IPS-11a (cell line): ENCODE data around the gene TOMM34.

Experiments used
- H3K4me3 ChIP-seq: one replicate; pipeline ENCODE4 v1.5.1; 2013; ENCODE audit warnings: low read depth, low read length, control low read depth

Gene TOMM34

DNA sequence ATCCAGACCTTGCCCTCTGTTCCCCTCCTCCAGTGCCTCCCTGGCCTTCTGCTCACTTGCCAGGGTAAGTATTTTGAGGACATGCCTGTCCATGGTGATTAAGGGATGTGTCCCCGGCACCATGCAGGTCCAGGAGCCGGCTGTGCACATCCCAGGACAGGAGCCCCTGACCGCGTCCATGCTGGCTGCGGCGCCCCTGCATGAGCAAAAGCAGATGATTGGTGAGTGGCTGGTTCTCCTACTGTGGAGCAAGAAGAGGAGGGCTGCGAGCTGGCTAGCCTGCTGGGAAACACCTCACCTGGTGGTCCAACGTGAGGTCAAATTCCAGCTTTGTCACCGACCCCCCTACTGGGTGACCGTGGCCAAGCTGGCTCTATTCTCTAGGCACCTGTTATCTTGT is 23.7 kb downstream of the TOMM34 start:
- no peak overlapping the region for H3K4me3 ChIP-seq

DNA sequence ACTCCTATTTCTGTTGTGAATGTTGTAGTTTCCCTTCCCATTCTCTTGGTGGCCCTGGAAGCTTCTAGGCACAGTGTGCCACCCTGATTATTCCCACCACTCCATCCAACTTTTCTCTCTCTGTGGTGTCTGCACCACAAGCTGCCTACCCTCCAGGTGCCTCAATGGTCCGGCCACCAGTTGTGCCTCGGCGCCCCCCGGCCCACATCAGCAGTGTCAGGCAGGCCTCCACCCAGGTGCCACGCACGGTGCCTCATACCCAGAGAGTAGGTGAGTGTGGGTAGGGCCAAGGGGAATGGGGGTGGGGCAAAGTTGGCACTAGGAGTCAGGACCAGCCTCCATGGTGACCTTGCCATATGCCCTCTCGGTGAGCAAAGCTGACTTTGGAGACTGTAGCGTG is 27.3 kb downstream of the TOMM34 start:
- no peak overlapping the region for H3K4me3 ChIP-seq

DNA sequence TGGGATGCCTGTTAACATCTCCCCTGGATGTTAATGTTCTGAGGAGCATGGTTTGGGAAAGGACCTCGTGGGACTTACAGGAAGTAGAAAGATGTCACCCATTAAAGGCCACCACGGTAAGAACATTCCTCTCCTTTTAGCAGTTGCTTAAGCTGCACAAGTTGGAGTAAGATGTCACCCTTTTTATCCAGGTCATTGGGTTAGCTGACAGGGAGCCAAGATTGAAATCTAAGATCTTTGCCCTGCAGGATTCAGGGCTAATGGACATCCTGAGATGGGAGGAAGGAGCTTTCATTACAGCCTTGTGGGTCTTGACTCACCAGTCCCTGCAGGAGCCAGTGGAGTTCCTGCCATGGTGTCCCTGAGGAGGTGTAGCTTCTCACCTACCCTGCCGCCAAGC is 28.3 kb downstream of the TOMM34 start:
- no peak overlapping the region for H3K4me3 ChIP-seq

DNA sequence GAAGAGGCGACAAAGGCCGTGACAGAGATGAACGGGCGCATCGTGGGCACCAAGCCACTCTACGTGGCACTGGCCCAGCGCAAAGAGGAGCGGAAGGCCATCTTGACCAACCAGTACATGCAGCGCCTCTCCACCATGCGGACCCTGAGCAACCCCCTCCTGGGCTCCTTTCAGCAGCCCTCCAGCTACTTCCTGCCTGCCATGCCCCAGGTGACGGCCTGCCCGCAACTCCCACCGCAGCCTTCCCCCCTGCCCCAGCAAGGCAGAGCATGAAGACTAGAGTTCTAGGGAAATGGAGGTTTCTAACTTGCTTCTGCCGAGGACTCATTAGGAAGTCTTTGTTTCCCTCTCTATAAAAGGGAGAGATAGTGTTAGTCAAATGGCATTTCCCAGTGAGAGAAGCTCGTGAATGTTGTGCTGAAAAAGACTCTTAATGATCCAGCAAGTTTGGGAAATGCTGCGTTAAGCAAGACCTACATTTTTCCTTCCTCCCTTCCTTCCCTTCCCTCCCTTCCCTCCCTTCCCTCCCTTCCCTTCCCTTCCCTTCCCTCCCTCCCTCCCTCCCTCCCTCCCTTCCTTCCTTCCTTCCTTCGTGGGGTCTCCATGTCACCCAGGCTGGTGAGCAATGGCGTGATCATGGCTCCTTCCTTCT is 29.6 kb downstream of the TOMM34 start:
- H3K4me3 ChIP-seq = no peak overlapping the region

DNA sequence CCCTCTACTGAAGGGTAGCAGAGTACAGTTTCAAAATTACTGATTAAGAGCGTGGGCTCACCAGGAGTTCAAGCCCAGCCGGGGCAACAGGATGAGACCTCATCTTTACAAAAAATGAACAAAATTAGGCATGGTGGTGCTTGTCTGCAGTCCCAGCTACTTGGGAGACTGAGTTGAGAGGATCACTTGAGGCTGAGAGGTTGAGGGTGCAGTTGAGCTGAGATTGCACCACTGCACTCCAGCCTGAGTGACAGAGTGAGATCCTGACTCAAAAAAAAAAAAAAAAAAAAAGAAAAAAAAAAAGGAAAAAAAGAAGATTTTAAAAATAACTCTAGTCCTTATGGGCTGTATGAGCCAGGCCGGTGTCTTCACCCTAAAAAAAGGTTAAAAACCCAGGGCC is 31.6 kb downstream of the TOMM34 start:
- H3K4me3 ChIP-seq = no peak overlapping the region

DNA sequence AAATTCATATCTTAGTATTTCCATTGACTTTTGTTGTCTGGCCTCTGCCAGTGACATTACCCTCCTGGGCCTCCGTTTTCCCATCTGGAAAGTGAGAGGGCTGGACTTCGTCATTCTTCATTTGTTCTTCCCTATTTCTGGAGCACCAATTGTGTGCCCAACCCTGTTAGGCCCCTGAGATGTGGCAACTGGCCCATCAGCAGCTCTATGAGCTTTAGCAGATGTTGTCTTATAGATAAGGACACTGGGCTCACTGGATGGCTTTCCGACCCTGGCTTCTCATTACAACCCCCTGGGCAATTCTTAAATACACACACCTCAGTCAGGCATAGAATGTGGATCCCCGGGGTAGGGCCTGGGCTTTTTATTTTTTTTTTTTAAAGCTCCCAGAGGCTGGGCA is 35.7 kb downstream of the TOMM34 start:
- H3K4me3 ChIP-seq = no peak overlapping the region

DNA sequence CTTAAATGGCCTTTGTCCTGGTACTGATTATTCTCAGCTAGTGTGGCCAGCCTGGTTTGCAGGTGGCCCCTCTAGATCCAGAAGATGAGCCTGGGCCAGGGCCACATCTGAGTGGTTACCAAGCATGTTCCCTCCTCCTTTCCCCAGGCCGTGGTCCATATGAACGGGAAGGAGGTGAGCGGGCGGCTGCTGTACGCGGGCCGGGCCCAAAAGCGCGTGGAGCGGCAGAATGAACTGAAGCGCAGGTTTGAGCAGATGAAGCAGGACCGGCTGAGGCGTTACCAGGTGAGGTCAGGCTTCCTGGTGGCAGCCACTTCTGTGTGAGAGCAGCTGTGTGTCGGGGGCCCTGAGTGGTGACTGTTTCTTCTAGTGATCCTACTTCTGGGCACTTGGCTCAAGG is 38.8 kb downstream of the TOMM34 start:
- no peak overlapping the region for H3K4me3 ChIP-seq

DNA sequence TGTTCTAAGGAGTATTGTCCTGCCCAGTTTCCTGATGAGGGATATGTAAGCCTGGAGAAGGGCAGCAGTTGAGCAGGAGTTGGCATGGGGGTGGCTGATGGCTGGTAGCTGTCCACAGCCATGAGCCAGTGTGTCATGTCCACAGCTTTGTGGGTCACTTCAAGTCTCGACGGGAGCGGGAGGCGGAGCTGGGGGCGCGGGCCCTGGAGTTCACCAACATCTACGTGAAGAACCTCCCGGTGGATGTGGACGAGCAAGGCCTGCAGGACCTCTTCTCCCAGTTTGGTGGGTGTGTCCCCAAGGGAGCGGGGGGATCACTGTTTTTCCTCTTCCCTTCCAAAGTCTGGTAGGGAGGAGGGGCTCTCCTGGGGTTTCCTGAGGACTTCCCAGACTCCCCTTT is 41.4 kb downstream of the TOMM34 start:
- no peak overlapping the region for H3K4me3 ChIP-seq

DNA sequence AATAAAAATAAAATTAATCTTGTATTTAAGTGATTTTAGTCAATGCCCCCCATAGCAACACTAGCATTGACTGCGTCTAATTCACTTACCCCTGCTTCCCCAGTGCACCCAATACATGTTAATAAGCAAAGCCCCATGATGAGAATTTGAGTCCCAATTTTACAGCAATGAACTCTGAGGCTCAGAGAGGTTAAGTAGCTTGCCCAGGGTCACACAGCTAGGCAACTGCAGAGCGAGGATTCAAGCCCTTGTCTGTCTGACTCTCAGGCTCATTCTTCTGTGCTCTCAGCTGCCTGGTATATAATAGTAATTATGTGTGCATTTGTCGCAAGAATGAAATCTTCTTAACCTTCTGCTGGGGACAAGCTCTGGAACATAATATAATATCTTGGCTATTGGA is 41.9 kb downstream of the TOMM34 start:
- H3K4me3 ChIP-seq = no peak overlapping the region

DNA sequence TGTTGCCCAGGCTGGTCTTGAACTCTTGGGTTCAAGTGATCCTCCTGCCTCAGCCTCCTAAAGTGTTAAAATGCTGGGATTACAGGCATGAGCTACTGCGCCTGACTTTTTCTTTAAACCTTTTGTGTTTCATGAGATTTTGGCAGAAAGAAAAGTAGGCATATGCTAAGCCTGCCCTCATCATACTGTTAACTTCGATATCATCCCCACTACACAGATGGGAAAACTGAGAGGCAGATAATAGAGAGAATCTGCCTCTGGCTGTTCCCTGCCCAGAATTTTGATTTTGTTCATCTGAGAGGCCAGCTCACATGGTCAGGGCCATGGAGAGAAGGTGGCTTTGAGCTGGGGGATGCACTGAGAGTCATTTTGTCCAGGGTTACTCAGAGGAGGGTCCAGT is 42.8 kb downstream of the TOMM34 start:
- no peak overlapping the region for H3K4me3 ChIP-seq

DNA sequence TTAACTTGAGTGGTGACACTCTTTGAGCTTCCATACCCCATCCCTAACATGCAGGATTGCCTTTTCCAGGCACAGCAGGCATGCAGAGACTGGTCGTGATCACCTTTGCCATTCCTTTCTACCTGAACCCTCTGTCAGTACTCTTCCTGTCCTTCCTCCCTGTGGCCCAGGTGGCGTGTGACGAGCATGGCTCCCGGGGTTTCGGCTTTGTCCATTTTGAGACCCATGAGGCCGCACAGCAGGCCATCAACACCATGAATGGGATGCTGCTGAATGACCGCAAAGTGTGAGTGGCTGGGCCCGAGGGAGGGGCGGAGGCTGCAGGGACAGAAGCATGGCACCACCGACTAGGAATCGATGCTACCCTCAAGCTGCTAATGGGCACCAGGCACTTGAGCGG is 43.6 kb downstream of the TOMM34 start:
- H3K4me3 ChIP-seq = no peak overlapping the region

DNA sequence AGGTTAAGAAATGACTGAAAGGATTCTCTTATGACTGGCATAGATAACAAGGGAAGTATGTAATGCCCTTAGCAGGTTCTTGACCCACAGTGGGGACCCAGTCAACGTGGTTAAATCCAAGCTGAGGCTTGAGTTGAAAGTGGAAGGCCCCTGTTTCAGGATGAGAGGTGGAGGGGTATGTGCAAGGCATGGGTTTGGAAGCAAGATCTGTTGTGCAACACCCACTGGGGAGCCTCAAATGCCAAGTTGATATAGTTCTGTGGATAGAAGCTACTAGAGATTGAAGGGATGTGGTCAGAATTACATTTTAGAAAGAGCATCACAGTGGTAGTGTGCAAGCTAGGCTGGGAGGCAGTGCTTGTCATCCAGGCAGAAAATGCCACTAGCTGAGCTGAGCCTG is 45.3 kb downstream of the TOMM34 start:
- H3K4me3 ChIP-seq = no peak overlapping the region

DNA sequence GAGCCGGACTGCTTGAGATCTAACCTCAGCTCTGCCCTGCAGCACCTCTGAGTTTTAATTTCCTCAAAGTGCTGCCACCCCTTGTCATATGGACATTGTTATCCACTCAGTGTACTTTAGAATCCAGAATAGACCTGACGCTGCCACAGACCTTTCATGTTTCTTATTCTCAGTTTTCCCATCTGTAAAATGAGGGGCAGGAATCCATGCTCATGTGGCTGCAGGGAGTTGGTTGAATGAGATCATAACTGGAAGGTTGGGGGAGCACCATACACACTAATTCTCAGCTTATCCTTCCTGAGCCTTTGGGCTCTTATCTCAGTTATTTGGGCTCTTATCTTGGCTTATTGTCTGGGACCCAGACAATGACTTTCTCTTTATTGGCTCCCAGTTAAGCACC is 48.0 kb downstream of the TOMM34 start:
- H3K4me3 ChIP-seq = no peak overlapping the region

DNA sequence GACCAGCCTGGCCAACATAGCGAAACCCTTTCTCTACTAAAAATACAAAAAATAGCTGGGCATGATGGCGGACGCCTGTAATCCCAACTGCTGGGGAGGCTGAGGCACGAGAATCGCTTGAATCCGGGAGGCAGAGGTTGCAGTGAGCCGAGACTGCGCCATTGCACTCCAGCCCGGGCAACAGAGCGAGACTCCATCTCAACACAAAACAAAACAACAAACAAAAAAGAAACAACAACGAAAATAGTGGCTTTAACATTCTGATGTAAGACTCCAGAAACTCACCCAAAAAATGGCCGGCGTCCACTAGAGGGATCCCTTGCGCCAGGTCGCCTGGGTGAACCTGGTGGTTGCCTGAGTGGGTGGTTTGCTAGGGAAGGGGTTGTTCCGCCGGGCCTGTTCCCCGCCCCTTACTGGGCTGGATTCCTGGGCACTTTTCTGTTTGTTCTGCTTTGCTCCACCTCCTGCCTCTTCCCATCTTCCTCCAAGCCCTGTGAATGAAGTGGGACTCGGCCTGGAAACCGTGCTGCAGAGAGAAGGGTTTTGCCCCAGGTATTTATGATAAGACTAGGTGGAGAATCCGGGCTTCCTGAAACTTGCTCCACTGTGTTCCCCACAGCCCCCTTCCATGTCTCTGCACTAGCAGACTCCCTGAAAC is 48.8 kb downstream of the TOMM34 start:
- no peak overlapping the region for H3K4me3 ChIP-seq

DNA sequence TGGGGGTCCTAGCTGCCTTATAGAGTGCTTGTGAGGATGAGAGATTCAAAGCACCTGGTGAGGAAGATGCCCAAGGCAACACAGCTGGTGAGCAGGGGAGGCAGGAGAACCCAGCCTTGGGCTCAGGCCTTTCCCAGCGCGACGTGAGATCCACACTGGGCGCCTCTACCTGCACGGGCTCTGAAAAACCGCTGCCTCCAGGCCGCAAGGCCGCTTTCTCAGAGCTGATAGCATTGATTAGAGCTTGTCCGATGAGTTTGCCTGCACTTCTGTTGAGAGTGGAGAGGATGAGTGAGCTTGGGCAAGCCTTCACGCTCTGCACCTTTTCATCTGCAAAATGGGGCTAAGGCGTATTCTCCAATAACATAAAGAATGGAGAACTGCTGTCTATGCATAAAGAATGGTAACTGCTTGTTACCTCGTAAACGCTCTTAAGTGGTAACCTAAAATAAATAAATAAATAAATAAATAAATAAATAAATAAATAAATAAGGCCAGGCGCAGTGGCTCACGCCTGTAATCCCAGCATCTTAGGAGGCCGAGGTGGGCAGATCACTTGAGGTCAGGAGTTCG is 49.4 kb downstream of the TOMM34 start:
- H3K4me3 ChIP-seq = peak overlapping the region; percentile 74

DNA sequence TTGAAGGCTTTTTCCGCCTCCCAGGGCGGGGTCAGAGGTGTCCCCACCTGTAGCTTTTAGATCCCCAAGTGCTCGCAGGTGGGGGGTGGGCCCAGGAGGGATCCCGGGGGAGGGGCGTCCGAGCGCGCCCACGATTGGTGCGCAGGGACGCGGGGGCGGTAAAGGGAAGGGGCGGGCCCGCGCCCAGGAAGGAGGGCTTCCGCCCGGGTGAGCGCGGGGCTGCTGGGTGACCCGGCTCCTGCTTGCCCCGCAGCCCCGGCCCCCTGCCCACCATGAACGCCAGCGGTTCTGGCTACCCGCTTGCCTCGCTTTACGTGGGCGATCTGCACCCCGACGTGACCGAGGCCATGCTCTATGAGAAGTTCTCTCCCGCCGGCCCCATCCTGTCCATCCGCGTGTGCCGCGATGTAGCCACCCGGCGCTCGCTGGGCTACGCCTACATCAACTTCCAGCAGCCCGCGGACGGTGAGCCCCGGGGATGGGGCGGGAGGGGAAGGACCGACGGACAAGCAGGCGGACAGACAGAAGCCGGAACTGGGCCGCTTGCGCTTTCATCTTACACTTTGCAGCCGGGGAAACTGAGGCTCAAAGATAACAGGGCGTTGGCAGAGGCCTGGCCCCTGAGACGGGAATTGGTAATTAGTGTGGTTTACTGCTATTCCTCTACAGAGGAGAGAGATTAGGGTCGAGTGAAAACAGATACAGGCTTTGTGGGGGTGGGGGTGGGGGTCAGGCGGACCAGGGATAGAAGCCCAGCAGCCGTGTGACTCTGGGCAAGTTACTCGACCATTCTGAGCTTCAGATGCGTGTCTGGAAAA is 50.1 kb downstream of the TOMM34 start, which contains the start of gene PABPC1L:
Gene PABPC1L, plus strand, starts transcription at position 189 of the 818 bp plus-strand sequence. Its CDS starts 84 bp downstream, at position 273.
- peak within 1 kb of the TSS; percentile 74 for H3K4me3 ChIP-seq

DNA sequence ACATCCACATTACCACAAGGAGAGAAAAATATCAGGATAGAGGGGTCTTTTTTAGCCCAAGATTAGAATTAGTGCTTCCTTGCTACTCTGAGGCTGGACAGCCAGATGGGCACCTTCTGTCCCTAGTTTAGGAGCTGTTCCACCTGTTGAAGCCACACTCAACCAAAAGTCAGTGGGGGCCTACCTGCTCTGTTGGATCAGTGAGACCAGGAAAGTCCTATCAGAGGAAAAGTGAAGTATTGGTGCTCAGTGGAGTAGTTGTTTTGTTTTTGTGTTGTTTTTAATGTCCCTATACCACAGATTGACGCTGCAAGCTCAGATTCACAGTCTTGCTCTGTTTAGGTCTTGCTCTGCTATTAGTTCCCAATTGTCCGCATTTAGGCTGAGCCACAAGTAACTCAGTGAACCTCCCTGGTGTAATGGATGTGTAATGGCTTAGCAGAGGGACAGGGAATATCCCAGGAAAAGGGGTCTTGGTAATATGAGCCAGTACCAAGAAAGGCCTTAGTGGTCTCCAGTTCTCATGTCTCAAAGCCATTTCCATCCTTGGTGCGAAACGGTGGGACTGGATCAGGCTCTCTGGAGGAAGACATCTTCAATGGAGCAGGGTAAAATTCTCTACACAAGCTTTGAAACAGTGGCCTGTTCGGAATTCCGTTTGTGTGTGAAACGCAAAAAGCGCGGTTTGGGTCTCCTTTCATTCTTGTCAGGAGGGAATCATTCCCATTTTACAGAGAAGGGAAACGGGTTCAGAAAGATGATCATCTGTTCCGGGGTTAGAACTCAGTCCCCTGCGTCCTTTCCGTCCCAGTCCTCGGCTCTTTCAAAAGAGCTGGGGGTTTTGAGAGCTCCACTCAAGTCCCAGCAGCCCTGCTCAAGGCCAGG is 51.0 kb downstream of the TOMM34 start:
- no peak overlapping the region for H3K4me3 ChIP-seq

DNA sequence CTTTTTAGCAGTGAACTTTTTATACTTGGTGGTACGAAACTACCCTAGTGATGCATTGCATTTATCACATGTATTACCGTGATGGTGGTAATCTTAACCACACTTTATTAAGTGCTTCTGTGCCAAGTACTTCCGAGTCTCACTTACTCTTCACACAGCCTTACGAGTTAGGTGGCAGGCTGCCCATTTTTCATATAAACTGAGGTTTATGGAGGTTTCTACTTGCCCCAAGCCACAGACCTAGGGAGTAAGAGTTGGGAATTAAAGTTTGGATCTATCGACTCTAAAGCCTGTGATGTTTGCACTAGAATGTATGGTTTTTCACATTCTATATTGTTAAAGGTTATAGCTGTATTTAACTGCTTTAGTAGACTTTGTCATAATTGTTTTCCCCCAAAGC is 55.8 kb downstream of the TOMM34 start:
- no peak overlapping the region for H3K4me3 ChIP-seq

DNA sequence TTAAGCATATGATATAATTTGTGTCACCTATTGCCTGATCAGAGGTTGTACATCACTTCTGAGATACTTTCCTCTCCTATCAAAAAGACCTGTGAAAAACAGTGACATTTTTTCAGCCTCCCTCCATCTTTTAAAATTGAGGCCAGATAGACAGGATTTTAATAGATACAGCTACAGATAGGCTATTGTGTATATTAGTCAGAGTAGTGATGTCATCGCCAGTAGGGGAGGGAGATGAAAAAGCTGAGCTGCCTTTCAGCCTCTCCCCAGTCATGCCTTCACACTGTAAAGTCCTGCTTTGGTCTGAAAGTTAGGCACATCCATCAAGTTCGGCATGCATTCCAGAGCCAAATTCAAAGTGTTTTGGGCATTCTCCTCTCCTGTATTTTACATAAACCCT is 58.2 kb downstream of the TOMM34 start:
- no peak overlapping the region for H3K4me3 ChIP-seq

DNA sequence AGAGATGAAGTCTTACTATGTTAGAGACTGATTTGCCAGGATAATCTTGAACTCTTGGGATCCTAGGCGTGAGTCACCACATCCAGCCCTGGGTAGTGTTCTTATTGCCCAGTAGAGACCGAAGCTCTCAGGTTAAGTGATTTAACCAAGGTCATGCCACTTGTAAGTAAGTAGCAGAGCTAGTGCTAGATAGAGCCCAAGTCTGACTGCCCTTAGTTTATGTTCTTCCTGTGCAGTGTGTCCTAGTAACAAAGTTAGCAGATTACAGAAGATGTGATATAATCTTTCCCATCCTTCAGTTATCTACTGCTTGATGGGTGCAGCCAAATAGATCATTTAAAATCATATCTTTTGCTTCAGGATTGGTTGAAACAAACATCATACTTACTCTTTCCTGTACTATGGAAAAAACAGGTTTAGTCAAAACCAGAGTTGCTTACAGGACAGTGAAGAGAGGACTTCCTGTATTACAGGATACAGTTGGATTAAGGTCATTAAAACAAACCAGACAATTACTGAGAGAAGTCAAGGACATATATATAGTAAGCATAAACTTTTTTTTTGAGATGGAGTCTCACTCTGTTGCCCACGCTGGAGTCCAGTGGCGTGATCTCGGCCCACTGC is 59.9 kb downstream of the TOMM34 start:
- H3K4me3 ChIP-seq = no peak overlapping the region
